ENCODE data around the gene UBE2I.

UBE2I gene

GRCh38 chr16:1343428-1344242 lies 34.2 kb downstream of the UBE2I start:
- no peak for DNase-seq (ENCODE audit: low read depth)

- DNase-seq (ENCODE audit: low read depth): no peak
These were observed 35.1 kb downstream of the UBE2I start for GRCh38 chr16:1344499-1344898.

GRCh38 chr16:1345087-1345486 lies 35.7 kb downstream of the UBE2I start:
- DNase-seq (ENCODE audit: low read depth): no peak

GRCh38 chr16:1345651-1346421 lies 36.4 kb downstream of the UBE2I start:
- no peak for DNase-seq (ENCODE audit: low read depth)

- DNase-seq (ENCODE audit: low read depth): no peak
These were observed 37.2 kb downstream of the UBE2I start for GRCh38 chr16:1346422-1347285.

GRCh38 chr16:1347286-1347855 lies 37.9 kb downstream of the UBE2I start:
- no peak for DNase-seq (ENCODE audit: low read depth)

- DNase-seq (ENCODE audit: low read depth): no peak
These were observed 38.5 kb downstream of the UBE2I start for GRCh38 chr16:1347962-1348361.

- no peak for DNase-seq (ENCODE audit: low read depth)
These were observed 39.0 kb downstream of the UBE2I start for GRCh38 chr16:1348441-1348840.

- no peak for DNase-seq (ENCODE audit: low read depth)
These were observed 39.5 kb downstream of the UBE2I start for GRCh38 chr16:1348926-1349325.

- no peak for DNase-seq (ENCODE audit: low read depth)
These were observed 39.9 kb downstream of the UBE2I start for GRCh38 chr16:1349351-1349750.

GRCh38 chr16:1349951-1350350 lies 40.5 kb downstream of the UBE2I start:
- DNase-seq (ENCODE audit: low read depth): no peak

- DNase-seq (ENCODE audit: low read depth): no peak
These were observed 41.3 kb downstream of the UBE2I start for GRCh38 chr16:1350691-1351090.

- no peak for DNase-seq (ENCODE audit: low read depth)
These were observed 41.8 kb downstream of the UBE2I start for GRCh38 chr16:1351215-1351581.

- DNase-seq (ENCODE audit: low read depth): peak; percentile 89
These were observed 42.3 kb downstream of the UBE2I start, which contains the start of the genes GNPTG and TSR3 for GRCh38 chr16:1351582-1352362. GNPTG (plus strand) TSS chr16:1351931; CDS start chr16:1351966, 35 bp downstream. TSR3 (minus strand) TSS chr16:1351878; CDS start chr16:1351804, 74 bp downstream.

GRCh38 chr16:1354815-1355540 lies 45.5 kb downstream of the UBE2I start:
- no peak for DNase-seq (ENCODE audit: low read depth)

- DNase-seq (ENCODE audit: low read depth): no peak
These were observed 46.2 kb downstream of the UBE2I start for GRCh38 chr16:1355591-1355990.

GRCh38 chr16:1356061-1356900 lies 46.8 kb downstream of the UBE2I start:
- DNase-seq (ENCODE audit: low read depth): no peak

GRCh38 chr16:1357906-1358566 lies 48.6 kb downstream of the UBE2I start:
- no peak for DNase-seq (ENCODE audit: low read depth)
